A549 treated with DMSO at 1 μM for 4 hours (cell line): ENCODE measurements around the gene EIF4E2. TPM values are rescaled to one million over a fixed set of nuclear protein-coding genes. Genes with fewer than 3 reads are reported as not detected.

Source experiments
- total RNA-seq: library from RNA; stranded (reverse); fragments of 200-300 nt; extraction: Qiagen RNA extraction; gene quantifications from 5 replicates; pipeline ENCODE4 v1.2.3, GENCODE V29; 2022; ENCODE audit warnings: low read depth

Gene EIF4E2
- 87.5 to 162 TPM (median 92.1 TPM) in 5 replicates for total RNA-seq

GRCh38 chr2:232550354-232551249 lies at the start of gene EIF4E2, which contains the start of gene TIGD1:
EIF4E2 (plus strand) TSS chr2:232550689; CDS start chr2:232550725, 36 bp downstream.
TIGD1 (minus strand) TSS chr2:232550557; CDS start chr2:232549882, 675 bp downstream.

GRCh38 chr2:232519581-232520438 lies 30.7 kb upstream of the EIF4E2 start, which contains the start of gene PRSS56:
PRSS56 (plus strand) TSS chr2:232520388; CDS start chr2:232520599, 211 bp downstream.

GRCh38 chr2:232525791-232526371 lies 24.6 kb upstream of the EIF4E2 start, which contains the start of gene CHRND:
CHRND (plus strand) TSS chr2:232526160; CDS start chr2:232526216, 56 bp downstream.

GRCh38 chr2:232539298-232540231 lies 10.9 kb upstream of the EIF4E2 start, which contains the start of gene CHRNG:
CHRNG (plus strand) TSS chr2:232539692; CDS start chr2:232539748, 56 bp downstream.

Other genes starting within 250 kb of the EIF4E2 start
- gene ALPP, start 171.9 kb upstream of the EIF4E2 start, total RNA-seq: 0.20 to 0.50 TPM (median 0.30 TPM) in 5 replicates
- gene ALPG, start 143.8 kb upstream of the EIF4E2 start, total RNA-seq: 0.07 to 0.15 TPM (median 0.13 TPM) in 4 of 5 replicates, not detected in the other
- 0.02 TPM in 1 of 5 replicates, not detected in the others for gene ALPI, start 94.5 kb upstream of the EIF4E2 start, total RNA-seq
- gene ECEL1, start 62.9 kb upstream of the EIF4E2 start, total RNA-seq: 0.14 to 0.30 TPM (median 0.17 TPM) in 4 of 5 replicates, not detected in the other
- gene PRSS56, start 30.3 kb upstream of the EIF4E2 start, total RNA-seq: 0.09 to 0.16 TPM (median 0.12 TPM) in 4 of 5 replicates, not detected in the other
- gene CHRND, start 24.5 kb upstream of the EIF4E2 start, total RNA-seq: not detected in 5 replicates
- gene CHRNG, start 11.0 kb upstream of the EIF4E2 start, total RNA-seq: not detected in 5 replicates
- 4.7 to 5.9 TPM (median 5.4 TPM) in 5 replicates for gene TIGD1, start 132 bp upstream of the EIF4E2 start, total RNA-seq
- gene EFHD1, start 82.9 kb downstream of the EIF4E2 start, total RNA-seq: 1.6 to 2.6 TPM (median 1.9 TPM) in 5 replicates
- gene GIGYF2, start 146.6 kb downstream of the EIF4E2 start, total RNA-seq: 26.3 to 33.8 TPM (median 30.5 TPM) in 5 replicates
- gene KCNJ13, start 225.9 kb downstream of the EIF4E2 start, total RNA-seq: not detected in 5 replicates